ENCODE data around the gene SLC25A2. TPM values are rescaled to one million over a fixed set of nuclear protein-coding genes. Genes with fewer than 3 reads are reported as not detected.

Gene SLC25A2
- total RNA-seq = 0.32 TPM in 1 of 2 replicates, not detected in the other

DNA sequence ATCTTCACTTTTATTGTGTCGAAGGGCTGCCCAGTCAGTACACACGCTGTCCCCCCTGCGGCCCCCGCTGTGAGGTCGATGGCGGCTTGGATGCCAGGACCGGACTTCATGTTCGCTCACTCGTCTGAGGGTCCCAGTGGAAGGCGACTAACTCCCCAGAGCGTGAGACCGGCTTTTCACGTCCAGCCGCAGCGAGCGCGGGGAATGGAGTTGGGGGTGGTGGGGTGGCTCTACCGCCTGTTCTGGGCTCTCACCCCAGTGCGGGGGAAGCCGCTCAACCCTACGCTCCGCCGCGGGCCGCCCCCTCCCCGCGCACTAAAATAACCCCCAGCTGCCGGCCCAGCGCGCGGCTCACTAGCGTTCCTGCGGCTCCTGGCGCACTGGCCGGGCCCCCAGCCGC is at the start of gene SLC25A2:
Gene SLC25A2, minus strand, starts transcription at position 294 of the 400 bp plus-strand sequence. Its CDS starts 184 bp downstream, at position 110.

DNA sequence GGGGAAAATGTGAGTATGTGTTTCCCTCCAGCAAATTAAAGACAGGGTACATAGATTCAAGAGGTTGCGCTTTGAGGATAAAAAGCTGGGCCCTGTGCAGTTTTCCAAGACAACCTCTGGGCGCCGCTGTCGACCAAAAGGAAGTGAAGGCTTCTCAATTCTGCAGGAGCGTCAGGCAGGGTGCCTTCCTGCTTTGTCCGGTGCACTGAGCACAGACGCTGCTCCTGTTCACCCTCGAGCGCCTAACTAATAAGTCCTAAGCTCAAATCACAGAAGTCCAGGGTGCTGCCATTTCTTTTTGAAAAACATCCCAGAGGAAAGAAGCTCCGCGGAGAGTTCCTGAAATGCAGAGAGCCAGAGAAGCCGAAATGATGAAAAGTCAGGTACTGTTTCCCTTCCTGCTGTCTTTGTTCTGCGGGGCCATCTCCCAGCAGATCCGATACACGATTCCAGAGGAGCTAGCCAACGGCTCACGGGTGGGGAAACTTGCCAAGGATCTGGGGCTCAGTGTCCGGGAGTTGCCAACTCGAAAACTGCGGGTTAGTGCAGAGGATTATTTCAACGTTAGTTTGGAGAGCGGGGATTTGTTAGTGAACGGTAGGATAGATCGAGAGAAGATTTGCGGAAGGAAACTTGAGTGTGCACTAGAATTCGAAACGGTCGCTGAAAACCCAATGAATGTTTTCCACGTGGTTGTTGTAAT is 46.2 kb upstream of the SLC25A2 start, which contains the start of gene PCDHGB1:
Gene PCDHGB1, plus strand, starts transcription at position 183 of the 703 bp plus-strand sequence. Its CDS starts 162 bp downstream, at position 345.

DNA sequence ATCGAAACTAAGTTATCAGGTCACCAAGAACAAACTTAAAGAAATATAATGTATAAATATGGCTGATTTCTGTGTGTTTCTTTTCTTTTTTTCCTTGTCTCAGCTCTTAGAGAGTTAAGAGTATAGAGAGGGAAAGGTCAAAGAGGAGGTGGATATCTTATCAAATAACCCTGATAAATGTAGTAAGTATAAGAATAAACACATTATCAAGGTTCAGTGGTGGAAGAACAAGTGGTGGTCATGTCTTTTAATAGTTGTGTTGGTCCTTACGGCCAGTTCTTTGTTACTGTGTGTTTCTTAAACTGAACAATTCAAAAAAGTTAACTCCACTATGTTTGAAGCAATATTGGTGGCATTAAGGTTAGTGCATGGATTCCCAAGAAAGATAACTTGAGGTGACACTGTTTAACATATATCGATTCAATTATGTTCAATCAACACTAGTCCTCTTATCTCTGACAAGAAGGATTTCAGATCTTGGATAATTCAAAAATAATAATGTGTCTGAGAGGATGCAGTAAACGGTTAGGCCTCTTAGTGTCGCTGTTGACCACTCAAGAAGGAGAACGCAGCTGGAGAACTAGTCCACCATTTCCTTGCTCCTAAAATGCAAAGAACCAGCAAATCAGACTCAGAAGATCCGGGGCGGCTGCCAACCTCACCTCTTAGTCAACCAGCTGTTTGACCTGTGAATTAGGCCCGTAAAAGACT is 39.5 kb upstream of the SLC25A2 start, which contains the start of gene PCDHGA3:
Gene PCDHGA3, plus strand, starts transcription at position 588 of the 711 bp plus-strand sequence. CDS start 205 bp downstream, outside the sequence.

DNA sequence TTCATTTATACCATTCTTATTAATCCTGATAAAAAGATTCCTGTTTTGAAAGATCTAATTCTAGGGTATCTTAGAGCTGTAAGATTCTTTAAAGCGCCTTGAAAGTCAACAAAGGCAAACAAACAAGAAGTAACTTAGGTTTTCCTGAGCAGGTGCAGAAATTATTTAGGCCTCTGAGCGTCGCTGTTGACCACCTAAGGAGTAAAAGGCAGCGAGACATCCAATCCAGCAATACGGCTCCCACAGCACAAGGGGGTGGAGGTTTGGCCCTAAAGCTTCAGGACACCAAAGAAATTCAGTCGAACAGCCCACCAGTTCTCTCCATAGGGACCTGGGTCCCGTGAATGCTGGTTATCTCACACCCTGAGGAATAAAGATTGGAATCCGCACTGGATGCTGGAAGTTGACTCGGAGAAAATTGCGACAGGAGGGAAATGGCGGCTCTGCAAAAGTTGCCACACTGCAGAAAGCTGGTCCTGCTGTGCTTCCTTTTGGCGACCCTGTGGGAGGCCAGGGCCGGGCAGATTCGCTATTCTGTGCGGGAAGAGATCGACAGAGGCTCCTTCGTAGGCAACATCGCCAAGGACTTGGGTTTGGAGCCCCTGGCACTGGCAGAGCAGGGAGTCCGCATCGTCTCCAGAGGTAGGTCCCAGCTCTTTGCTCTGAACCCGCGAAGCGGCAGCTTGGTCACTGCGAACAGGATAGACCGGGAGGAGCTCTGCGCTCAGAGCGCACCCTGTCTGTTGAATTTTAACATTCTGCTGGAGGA is 34.9 kb upstream of the SLC25A2 start, which contains the start of gene PCDHGA2:
Gene PCDHGA2, plus strand, starts transcription at position 223 of the 769 bp plus-strand sequence.

DNA sequence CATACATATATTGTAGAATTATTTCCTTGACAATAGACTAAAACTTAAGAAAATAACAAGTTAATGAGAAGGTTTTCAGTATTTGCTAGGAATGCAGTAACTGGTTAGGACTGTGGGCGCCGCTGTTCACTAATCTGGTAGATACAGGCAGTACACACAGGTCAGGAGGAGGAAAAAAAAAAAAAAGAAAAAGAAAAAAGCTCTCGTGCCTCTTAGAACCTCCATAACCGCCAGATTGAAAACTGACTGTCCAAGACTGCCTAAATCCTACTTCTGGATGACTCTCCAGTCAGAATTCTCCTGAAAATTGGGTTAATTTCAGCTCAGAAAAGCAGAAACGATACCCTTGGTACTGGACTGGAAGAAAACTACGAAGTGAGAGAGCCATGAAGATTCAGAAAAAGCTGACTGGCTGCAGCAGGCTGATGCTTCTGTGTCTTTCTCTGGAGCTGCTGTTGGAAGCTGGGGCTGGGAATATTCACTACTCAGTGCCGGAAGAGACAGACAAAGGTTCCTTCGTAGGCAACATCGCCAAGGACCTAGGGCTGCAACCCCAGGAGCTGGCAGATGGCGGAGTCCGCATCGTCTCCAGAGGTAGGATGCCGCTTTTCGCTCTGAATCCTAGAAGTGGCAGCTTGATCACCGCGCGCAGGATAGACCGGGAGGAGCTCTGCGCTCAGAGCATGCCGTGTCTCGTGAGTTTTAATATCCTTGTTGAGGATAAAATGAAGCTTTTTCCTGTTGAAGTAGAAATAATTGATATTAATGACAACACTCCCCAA is 26.6 kb upstream of the SLC25A2 start, which contains the start of gene PCDHGA1:
Gene PCDHGA1, plus strand, starts transcription at position 216 of the 782 bp plus-strand sequence.

DNA sequence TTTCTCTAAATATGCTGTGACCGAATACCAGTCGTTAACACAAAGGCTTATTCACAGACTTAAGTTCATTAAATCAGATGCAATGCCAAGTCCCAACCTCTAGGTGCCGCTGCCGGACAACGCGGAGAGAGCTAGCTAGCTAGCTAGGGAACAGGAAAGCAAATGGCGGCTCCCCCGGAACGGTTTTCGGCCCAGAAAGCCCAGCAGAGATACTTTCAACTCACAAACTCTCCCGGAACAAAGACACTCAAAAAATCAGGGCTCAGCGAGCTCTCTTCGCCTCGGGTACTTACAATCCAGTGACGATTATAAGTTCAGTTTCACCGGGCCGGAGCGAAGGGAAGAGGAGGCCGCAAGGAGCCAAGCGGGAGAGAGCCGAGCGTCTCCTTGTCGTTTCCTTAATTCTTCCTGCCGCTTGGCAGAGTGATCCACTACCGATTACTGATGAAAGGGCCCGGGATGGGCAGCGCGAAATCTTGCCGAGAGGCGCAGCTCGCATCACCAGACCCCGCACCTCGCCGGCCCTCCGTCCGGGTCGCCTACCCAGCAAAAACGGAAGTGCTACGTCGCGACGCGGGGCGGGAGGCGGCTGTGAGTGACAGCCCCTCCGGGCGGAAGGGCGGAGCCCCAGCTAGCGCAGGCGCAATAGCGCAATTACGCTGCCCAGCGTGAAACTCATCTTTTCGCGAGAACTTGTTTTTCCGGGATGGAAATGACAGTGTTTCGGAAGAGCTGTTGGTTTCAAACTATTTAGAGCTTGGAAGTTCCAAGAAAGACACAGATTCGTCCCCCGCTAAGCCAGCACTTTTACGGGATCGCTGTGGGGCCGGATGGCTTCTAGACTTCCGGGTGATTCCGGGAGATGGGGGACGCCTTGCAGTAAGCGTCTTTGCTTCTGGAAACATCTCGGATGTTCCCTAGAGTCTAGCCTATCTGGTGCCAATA is 16.6 kb upstream of the SLC25A2 start, which contains the start of gene TAF7:
Gene TAF7, minus strand, starts transcription at position 560 of the 945 bp plus-strand sequence. CDS start 740 bp downstream, outside the sequence.

Other genes with a start within 250 kb of the SLC25A2 start
- gene PCDHB2, start 209.4 kb downstream of the SLC25A2 start, total RNA-seq = 1.3 and 8.4 TPM in 2 replicates
- 0.16 and 0.52 TPM in 2 replicates for gene PCDHB3, start 203.6 kb downstream of the SLC25A2 start, total RNA-seq
- 0.94 TPM in 1 of 2 replicates, not detected in the other for gene PCDHB4, start 182.2 kb downstream of the SLC25A2 start, total RNA-seq
- gene PCDHB5, start 168.8 kb downstream of the SLC25A2 start, total RNA-seq = 0.32 and 3.3 TPM in 2 replicates
- gene PCDHB6, start 154.0 kb downstream of the SLC25A2 start, total RNA-seq = 0.16 and 0.17 TPM in 2 replicates
- 0.32 and 0.60 TPM in 2 replicates for gene PCDHB7, start 131.4 kb downstream of the SLC25A2 start, total RNA-seq
- 0.32 and 0.69 TPM in 2 replicates for gene PCDHB8, start 126.3 kb downstream of the SLC25A2 start, total RNA-seq
- gene PCDHB16, start 121.7 kb downstream of the SLC25A2 start, total RNA-seq = 0.16 and 2.1 TPM in 2 replicates
- 0.16 and 0.69 TPM in 2 replicates for gene PCDHB9, start 116.9 kb downstream of the SLC25A2 start, total RNA-seq
- 0.47 and 1.4 TPM in 2 replicates for gene PCDHB10, start 111.7 kb downstream of the SLC25A2 start, total RNA-seq
- 0.16 and 0.69 TPM in 2 replicates for gene PCDHB11, start 104.4 kb downstream of the SLC25A2 start, total RNA-seq
- gene PCDHB12, start 95.3 kb downstream of the SLC25A2 start, total RNA-seq = 0.16 and 0.86 TPM in 2 replicates
- gene PCDHB13, start 90.1 kb downstream of the SLC25A2 start, total RNA-seq = 0.32 and 0.94 TPM in 2 replicates
- gene PCDHB14, start 80.7 kb downstream of the SLC25A2 start, total RNA-seq = 0.63 and 2.6 TPM in 2 replicates
- gene PCDHB15, start 58.7 kb downstream of the SLC25A2 start, total RNA-seq = 0.32 and 0.60 TPM in 2 replicates
- gene TAF7, start 16.7 kb upstream of the SLC25A2 start, total RNA-seq = 67.1 and 89.5 TPM in 2 replicates
- 1.3 and 1.9 TPM in 2 replicates for gene PCDHGA1, start 26.5 kb upstream of the SLC25A2 start, total RNA-seq
- gene PCDHGA2, start 34.7 kb upstream of the SLC25A2 start, total RNA-seq = 2.3 and 4.9 TPM in 2 replicates
- gene PCDHGA3, start 39.8 kb upstream of the SLC25A2 start, total RNA-seq = 1.0 and 1.9 TPM in 2 replicates
- 1.5 and 3.8 TPM in 2 replicates for gene PCDHGB1, start 46.0 kb upstream of the SLC25A2 start, total RNA-seq
- 1.1 and 4.7 TPM in 2 replicates for gene PCDHGA4, start 51.0 kb upstream of the SLC25A2 start, total RNA-seq
- 3.0 and 4.1 TPM in 2 replicates for gene PCDHGB2, start 55.9 kb upstream of the SLC25A2 start, total RNA-seq
- 1.6 and 2.0 TPM in 2 replicates for gene PCDHGA5, start 60.1 kb upstream of the SLC25A2 start, total RNA-seq
- 5.1 and 5.4 TPM in 2 replicates for gene PCDHGB3, start 66.2 kb upstream of the SLC25A2 start, total RNA-seq
- 2.4 and 3.9 TPM in 2 replicates for gene PCDHGA6, start 69.8 kb upstream of the SLC25A2 start, total RNA-seq
- gene PCDHGA7, start 78.7 kb upstream of the SLC25A2 start, total RNA-seq = 5.7 and 11.5 TPM in 2 replicates
- 26.7 and 34.0 TPM in 2 replicates for gene PCDHGB4, start 83.6 kb upstream of the SLC25A2 start, total RNA-seq
- 3.5 and 4.4 TPM in 2 replicates for gene PCDHGA8, start 88.6 kb upstream of the SLC25A2 start, total RNA-seq
- 33.0 and 33.1 TPM in 2 replicates for gene PCDHGB5, start 93.9 kb upstream of the SLC25A2 start, total RNA-seq
- gene PCDHGA9, start 98.7 kb upstream of the SLC25A2 start, total RNA-seq = 2.9 and 3.8 TPM in 2 replicates
- gene PCDHGB6, start 104.0 kb upstream of the SLC25A2 start, total RNA-seq = 3.0 and 3.7 TPM in 2 replicates
- 2.3 and 7.1 TPM in 2 replicates for gene PCDHGA10, start 108.9 kb upstream of the SLC25A2 start, total RNA-seq
- 5.2 and 9.9 TPM in 2 replicates for gene PCDHGB7, start 113.6 kb upstream of the SLC25A2 start, total RNA-seq
- 7.0 and 12.0 TPM in 2 replicates for gene PCDHGA11, start 117.0 kb upstream of the SLC25A2 start, total RNA-seq
- 7.4 and 15.8 TPM in 2 replicates for gene PCDHGA12, start 126.5 kb upstream of the SLC25A2 start, total RNA-seq
- 55.5 and 158 TPM in 2 replicates for gene PCDHGC3, start 171.9 kb upstream of the SLC25A2 start, total RNA-seq
- gene PCDHGC4, start 181.0 kb upstream of the SLC25A2 start, total RNA-seq = 3.2 and 3.3 TPM in 2 replicates
- 3.5 and 4.4 TPM in 2 replicates for gene PCDHGC5, start 185.0 kb upstream of the SLC25A2 start, total RNA-seq